ENCODE data around the gene ZNF750.
A peak's percentile ranks its signal among the peaks of the same experiment; 100 is the strongest.

Gene ZNF750

DNA sequence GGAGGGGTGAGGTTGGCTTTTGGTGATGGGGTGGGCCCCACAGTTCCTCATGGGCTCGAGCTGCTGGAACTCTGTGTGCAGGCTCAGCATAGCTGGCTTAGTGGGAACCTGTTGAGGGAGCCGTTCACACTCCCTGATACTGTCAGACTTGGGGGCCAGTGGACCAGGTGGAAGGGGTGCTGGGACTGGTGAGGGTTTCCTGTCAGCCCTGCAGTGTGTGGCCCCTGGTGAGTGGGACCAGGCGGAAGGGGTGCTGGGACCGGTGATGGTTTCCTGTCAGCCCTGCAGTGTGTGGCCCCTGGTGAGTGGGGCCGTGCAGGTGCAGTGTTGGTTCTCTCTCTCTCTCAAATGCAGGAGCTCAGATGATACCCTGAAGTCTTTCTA lies 45.1 kb upstream of the ZNF750 start:
- no peaks in the 10 kb centered on the region for H3K27me3 ChIP-seq (ENCODE audit: control insufficient read depth, low read length)
- H3F3A ChIP-seq (ENCODE audit: control insufficient read depth, insufficient read depth), result peaks cover 6% of the 10 kb centered on the region
- no peaks in the 10 kb centered on the region for H3K9me2 ChIP-seq (replicated peaks; ENCODE audit: control insufficient read depth, low read length)
- peak overlapping the region; percentile 58 for H3K4me2 ChIP-seq (ENCODE audit: low read length)
- H3K36me3 ChIP-seq (ENCODE audit: control insufficient read depth, low read length), result peaks cover 6% of the 10 kb centered on the region; the same call in 1 of the 2 replicates
- no peaks in the 10 kb centered on the region for H3K9me3 ChIP-seq (ENCODE audit: control insufficient read depth, insufficient read depth, low read length)
- H3K4me3 ChIP-seq (ENCODE audit: low read length), result peak overlapping the region; percentile 23
- peak overlapping the region; percentile 60 for H3K27ac ChIP-seq (ENCODE audit: low read depth, low read length)
- no peak for TF ChIP-seq EZH2phosphoT487 (IDR thresholded peaks at IDR 0.05; ENCODE audit: borderline replicate concordance, low read length)
- TF ChIP-seq, protein P1, sequence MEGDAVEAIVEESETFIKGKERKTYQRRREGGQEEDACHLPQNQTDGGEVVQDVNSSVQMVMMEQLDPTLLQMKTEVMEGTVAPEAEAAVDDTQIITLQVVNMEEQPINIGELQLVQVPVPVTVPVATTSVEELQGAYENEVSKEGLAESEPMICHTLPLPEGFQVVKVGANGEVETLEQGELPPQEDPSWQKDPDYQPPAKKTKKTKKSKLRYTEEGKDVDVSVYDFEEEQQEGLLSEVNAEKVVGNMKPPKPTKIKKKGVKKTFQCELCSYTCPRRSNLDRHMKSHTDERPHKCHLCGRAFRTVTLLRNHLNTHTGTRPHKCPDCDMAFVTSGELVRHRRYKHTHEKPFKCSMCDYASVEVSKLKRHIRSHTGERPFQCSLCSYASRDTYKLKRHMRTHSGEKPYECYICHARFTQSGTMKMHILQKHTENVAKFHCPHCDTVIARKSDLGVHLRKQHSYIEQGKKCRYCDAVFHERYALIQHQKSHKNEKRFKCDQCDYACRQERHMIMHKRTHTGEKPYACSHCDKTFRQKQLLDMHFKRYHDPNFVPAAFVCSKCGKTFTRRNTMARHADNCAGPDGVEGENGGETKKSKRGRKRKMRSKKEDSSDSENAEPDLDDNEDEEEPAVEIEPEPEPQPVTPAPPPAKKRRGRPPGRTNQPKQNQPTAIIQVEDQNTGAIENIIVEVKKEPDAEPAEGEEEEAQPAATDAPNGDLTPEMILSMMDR (IDR thresholded peaks at IDR 0.05; ENCODE audit: low read depth, low read length, poor library complexity, severe bottlenecking), result no peak
- H4K20me1 ChIP-seq (ENCODE audit: control insufficient read depth, insufficient read depth, low read depth, low read length), result no peaks in the 10 kb centered on the region
- peaks cover 13% of the 10 kb centered on the region for H3K79me2 ChIP-seq (ENCODE audit: control insufficient read depth, low read length)
- peaks cover 27% of the 10 kb centered on the region for H3K4me1 ChIP-seq (ENCODE audit: control insufficient read depth, low read length)

DNA sequence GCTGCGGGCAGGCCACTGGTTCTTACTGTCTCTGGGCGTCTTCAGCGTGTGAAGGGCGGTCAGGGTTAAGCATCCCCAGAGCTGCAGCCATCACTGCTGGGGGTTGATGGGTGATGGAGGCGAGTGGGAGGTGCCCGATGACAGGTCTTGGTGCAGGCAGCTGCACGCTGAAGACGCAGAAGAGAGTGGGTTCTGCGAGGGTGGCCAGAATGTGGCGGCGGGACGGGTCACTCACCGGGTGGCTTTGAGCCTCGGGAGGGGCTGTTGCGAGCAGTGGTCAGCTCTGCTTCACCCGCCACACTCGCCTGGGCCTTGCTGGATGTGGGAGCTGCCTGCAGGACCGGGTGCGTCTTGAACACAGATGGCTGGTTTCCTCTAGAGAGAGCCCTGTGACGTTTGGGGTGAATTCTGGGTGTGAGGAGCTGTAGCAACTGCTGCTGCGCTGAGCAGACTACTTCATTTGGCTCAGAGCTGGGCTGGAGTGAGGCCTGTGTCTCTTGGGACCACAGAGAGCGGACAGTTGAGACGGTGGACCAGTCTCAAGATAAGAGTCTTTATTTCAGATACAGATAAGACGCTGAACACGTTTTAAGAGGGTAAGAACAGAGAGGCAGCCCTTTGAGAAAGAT lies 44.6 kb upstream of the ZNF750 start:
- Histone ChIP-seq H3K4me1 (ENCODE audit: control insufficient read depth, low read length) (peaks cover 27% of the 10 kb centered on the region), H3K9me2 (replicated peaks; ENCODE audit: control insufficient read depth, low read length) (no peaks in the 10 kb centered on the region), H4K20me1 (ENCODE audit: control insufficient read depth, insufficient read depth, low read depth, low read length) (no peaks in the 10 kb centered on the region), H3K9me3 (ENCODE audit: control insufficient read depth, insufficient read depth, low read length) (no peaks in the 10 kb centered on the region), H3K4me2 (ENCODE audit: low read length) (peak overlapping the region; percentile 58), H3K27ac (ENCODE audit: low read depth, low read length) (peak overlapping the region; percentile 60), H3K36me3 (ENCODE audit: control insufficient read depth, low read length) (peaks cover 6% of the 10 kb centered on the region; the same call in 1 of the 2 replicates), H3K79me2 (ENCODE audit: control insufficient read depth, low read length) (peaks cover 15% of the 10 kb centered on the region), H3K4me3 (ENCODE audit: low read length) (peak overlapping the region; percentile 23), H3F3A (ENCODE audit: control insufficient read depth, insufficient read depth) (peaks cover 6% of the 10 kb centered on the region), H3K27me3 (ENCODE audit: control insufficient read depth, low read length) (no peaks in the 10 kb centered on the region)
- TF ChIP-seq, protein P1 (IDR thresholded peaks at IDR 0.05; ENCODE audit: low read depth, low read length, poor library complexity, severe bottlenecking), result no peak
- no peak for TF ChIP-seq EZH2phosphoT487 (IDR thresholded peaks at IDR 0.05; ENCODE audit: borderline replicate concordance, low read length)

DNA sequence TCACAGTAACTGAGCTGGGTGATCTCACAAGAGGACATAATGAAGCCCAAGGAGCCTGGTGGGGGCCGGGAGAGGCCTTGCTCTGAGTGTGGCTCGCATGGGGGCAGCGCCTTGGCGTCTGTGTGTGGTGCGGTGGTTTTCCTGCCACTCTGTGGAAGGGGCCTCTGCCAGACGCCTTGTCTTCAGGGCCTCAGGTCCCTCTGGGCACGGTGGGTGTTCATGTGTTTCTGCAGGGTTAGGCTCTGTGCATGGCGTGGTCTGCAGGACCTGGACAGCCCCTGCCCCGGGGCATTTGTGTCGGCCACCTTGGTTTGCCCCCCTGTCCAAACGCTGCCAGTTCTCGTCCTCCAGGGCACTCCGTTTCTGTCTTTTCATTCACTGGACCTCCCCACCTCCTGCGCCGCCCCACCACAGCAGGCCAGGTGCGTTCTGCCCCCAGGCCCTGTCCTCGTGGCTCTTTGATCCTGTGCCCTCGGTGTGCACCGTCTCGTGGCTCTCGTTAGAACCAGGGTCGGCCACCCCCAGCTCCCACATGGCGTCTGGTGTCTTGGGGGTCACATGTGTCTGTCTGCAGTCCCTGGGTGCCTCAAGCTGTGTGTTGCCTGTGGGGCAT lies 43.7 kb upstream of the ZNF750 start:
- Histone ChIP-seq H3K4me2 (ENCODE audit: low read length) (no peak overlapping the region), H3K9me2 (replicated peaks; ENCODE audit: control insufficient read depth, low read length) (no peaks in the 10 kb centered on the region), H3F3A (ENCODE audit: control insufficient read depth, insufficient read depth) (peaks cover 6% of the 10 kb centered on the region), H3K27ac (ENCODE audit: low read depth, low read length) (no peak overlapping the region), H3K27me3 (ENCODE audit: control insufficient read depth, low read length) (no peaks in the 10 kb centered on the region), H4K20me1 (ENCODE audit: control insufficient read depth, insufficient read depth, low read depth, low read length) (no peaks in the 10 kb centered on the region), H3K4me1 (ENCODE audit: control insufficient read depth, low read length) (peaks cover 27% of the 10 kb centered on the region), H3K79me2 (ENCODE audit: control insufficient read depth, low read length) (peaks cover 20% of the 10 kb centered on the region), H3K4me3 (ENCODE audit: low read length) (no peak overlapping the region), H3K36me3 (ENCODE audit: control insufficient read depth, low read length) (peaks cover 6% of the 10 kb centered on the region; the same call in 1 of the 2 replicates), H3K9me3 (ENCODE audit: control insufficient read depth, insufficient read depth, low read length) (no peaks in the 10 kb centered on the region)
- TF ChIP-seq, protein P1 (IDR thresholded peaks at IDR 0.05; ENCODE audit: low read depth, low read length, poor library complexity, severe bottlenecking), result no peak
- no peak for TF ChIP-seq EZH2phosphoT487 (IDR thresholded peaks at IDR 0.05; ENCODE audit: borderline replicate concordance, low read length)

All from DOHH2 (cell line).